ENCODE results near the gene SDF4. TPM values are rescaled to one million over a fixed set of nuclear protein-coding genes. Genes with fewer than 3 reads are reported as not detected.

SDF4 gene
- total and polyA plus RNA-seq, 2 of the 13 experiments (the other 11 are each of a cell fraction or from before 2014, with no cell fraction given) = 80.8 to 107 TPM

DNA sequence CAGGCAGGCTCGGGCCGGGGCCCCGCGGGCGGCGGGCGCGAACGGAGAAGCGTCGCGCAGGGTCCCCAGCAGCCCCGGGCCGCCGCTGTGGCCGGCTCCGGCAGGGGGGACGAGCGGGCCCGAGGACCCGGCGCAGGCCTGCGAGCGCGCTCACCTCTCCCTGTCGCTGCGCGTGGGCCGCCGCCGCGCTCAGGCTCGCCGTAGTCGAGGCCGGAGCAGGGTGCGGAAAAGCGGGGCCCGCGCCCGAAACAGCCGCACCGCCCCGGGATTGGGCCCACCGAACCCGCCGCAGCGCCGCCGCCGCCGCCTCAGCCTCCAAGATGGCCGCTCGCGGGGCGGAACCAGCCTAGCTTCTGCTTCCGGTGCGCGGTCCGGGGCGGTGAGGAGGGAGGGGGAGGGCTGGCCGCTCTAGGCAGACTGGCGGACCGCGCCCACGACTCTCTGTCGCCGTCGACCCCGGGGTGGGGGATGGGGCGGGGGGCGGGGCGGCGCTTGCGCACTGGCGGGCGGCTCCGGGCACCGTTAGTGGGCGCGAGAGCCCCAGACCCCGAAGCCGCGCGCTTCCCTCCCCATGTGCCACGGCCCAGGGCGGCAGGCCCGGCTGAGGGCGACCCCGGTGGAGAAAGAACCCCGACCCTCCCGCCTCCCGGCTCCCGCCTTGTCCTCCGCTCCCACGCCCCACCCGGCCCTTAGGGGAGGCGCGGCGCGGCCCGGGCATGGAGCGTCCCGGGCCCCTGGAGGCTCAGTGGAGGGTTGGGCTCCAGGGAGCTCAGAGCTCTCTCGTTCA is 41.9 kb upstream of the SDF4 start, which contains the start of gene UBE2J2 (continued):
- TF ChIP-seq ZNF678 (CRISPR knock-in tag; IDR thresholded peaks at IDR 0.05) (peak; percentile 58; the same call in 1 of the 2 replicates), HNRNPL (IDR thresholded peaks at IDR 0.05; ENCODE audit: low read depth, low read length) (no peak), TRIM24 (CRISPR knock-in tag; IDR thresholded peaks at IDR 0.05) (no peak), GLI4 (CRISPR knock-in tag; IDR thresholded peaks at IDR 0.05; ENCODE audit: borderline replicate concordance) (no peak), ZNF766 (CRISPR knock-in tag; IDR thresholded peaks at IDR 0.05; ENCODE audit: borderline replicate concordance) (no peak), ZNF724P (CRISPR knock-in tag; IDR thresholded peaks at IDR 0.05; ENCODE audit: borderline replicate concordance) (peak; percentile 88), KDM5A (IDR thresholded peaks at IDR 0.05; ENCODE audit: borderline replicate concordance, low read length) (peak; percentile 34; the same call in 1 of the 2 replicates), MLX (CRISPR knock-in tag; IDR thresholded peaks at IDR 0.05) (no peak), ATF6 (CRISPR knock-in tag; conservative IDR thresholded peaks at IDR 0.05) (no peak), ZNF572 (CRISPR knock-in tag; IDR thresholded peaks at IDR 0.05) (0 out of 2 replicates have a peak, but pooled peaks have one; percentile 49), CENPT (CRISPR knock-in tag; IDR thresholded peaks at IDR 0.05; ENCODE audit: low read depth) (no peak), RARG (CRISPR knock-in tag; IDR thresholded peaks at IDR 0.05; ENCODE audit: low read depth) (no peak), ZNF577 (CRISPR knock-in tag; IDR thresholded peaks at IDR 0.05; ENCODE audit: borderline replicate concordance, low read depth) (no peak), GTF3A (CRISPR knock-in tag; conservative IDR thresholded peaks at IDR 0.05) (no peak), HMGA1 (CRISPR knock-in tag; conservative IDR thresholded peaks at IDR 0.05) (no peak), CHD4 (IDR thresholded peaks at IDR 0.05; ENCODE audit: borderline replicate concordance, low read length) (no peak), ZBTB3 (CRISPR knock-in tag; IDR thresholded peaks at IDR 0.05; ENCODE audit: borderline replicate concordance, low read depth) (0 out of 2 replicates have a peak, but pooled peaks have one; percentile 16), MED8 (CRISPR knock-in tag; IDR thresholded peaks at IDR 0.05; ENCODE audit: insufficient replicate concordance) (no peak), ZNF432 (CRISPR knock-in tag; IDR thresholded peaks at IDR 0.05; ENCODE audit: borderline replicate concordance) (no peak), ZNF788 (CRISPR knock-in tag; IDR thresholded peaks at IDR 0.05; ENCODE audit: borderline replicate concordance) (peak; percentile 14), DNMT3B (CRISPR knock-in tag; conservative IDR thresholded peaks at IDR 0.05) (no peak)
- TF ChIP-seq, protein P1, sequence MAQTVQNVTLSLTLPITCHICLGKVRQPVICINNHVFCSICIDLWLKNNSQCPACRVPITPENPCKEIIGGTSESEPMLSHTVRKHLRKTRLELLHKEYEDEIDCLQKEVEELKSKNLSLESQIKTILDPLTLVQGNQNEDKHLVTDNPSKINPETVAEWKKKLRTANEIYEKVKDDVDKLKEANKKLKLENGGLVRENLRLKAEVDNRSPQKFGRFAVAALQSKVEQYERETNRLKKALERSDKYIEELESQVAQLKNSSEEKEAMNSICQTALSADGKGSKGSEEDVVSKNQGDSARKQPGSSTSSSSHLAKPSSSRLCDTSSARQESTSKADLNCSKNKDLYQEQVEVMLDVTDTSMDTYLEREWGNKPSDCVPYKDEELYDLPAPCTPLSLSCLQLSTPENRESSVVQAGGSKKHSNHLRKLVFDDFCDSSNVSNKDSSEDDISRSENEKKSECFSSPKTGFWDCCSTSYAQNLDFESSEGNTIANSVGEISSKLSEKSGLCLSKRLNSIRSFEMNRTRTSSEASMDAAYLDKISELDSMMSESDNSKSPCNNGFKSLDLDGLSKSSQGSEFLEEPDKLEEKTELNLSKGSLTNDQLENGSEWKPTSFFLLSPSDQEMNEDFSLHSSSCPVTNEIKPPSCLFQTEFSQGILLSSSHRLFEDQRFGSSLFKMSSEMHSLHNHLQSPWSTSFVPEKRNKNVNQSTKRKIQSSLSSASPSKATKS (CRISPR knock-in tag; IDR thresholded peaks at IDR 0.05) = no peak
- TF ChIP-seq, protein P2, sequence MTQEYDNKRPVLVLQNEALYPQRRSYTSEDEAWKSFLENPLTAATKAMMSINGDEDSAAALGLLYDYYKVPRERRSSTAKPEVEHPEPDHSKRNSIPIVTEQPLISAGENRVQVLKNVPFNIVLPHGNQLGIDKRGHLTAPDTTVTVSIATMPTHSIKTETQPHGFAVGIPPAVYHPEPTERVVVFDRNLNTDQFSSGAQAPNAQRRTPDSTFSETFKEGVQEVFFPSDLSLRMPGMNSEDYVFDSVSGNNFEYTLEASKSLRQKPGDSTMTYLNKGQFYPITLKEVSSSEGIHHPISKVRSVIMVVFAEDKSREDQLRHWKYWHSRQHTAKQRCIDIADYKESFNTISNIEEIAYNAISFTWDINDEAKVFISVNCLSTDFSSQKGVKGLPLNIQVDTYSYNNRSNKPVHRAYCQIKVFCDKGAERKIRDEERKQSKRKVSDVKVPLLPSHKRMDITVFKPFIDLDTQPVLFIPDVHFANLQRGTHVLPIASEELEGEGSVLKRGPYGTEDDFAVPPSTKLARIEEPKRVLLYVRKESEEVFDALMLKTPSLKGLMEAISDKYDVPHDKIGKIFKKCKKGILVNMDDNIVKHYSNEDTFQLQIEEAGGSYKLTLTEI (CRISPR knock-in tag; conservative IDR thresholded peaks at IDR 0.05) = no peak
